Keratinocyte (primary cell): ENCODE data around the gene CCDC181.

Experiments
- CTCF ChIP-seq, 3 experiments: IDR thresholded peaks in 1 of 3; conservative IDR thresholded peaks in 1 of 3; optimal IDR thresholded peaks in 1 of 3; 2 replicates in 2 of 3; 3 replicates in 1 of 3; pipeline versions ENCODE3 to v1.5.1; 2011; ENCODE audit warnings: low read length in 3 of 3, mild to moderate bottlenecking in 3 of 3, moderate library complexity in 2 of 3, control low read depth in 1 of 3, inconsistent platforms in 1 of 3; ENCODE audit not compliant: insufficient read depth in 2 of 3; ENCODE audit errors: extremely low read depth in 1 of 3
- EZH2 ChIP-seq: IDR thresholded peaks from one replicate; pipeline ENCODE4 v1.6.1; 2012; ENCODE audit warnings: inconsistent platforms, mild to moderate bottlenecking, low read length, moderate library complexity

GRCh38 chr1:169465281-169465680 is 38.0 kb upstream of the CCDC181 start:
- TF ChIP-seq CTCF (optimal IDR thresholded peaks at IDR 0.05 in 1 of 3, IDR thresholded peaks at IDR 0.05 in 1 of 3, conservative IDR thresholded peaks at IDR 0.05 in 1 of 3; ENCODE audit: extremely low read depth in 1 of 3, insufficient read depth in 2 of 3, low read length in 3 of 3) = no peak
- TF ChIP-seq EZH2 = no peak
